ENCODE measurements around the gene SLC16A13.

DNA sequence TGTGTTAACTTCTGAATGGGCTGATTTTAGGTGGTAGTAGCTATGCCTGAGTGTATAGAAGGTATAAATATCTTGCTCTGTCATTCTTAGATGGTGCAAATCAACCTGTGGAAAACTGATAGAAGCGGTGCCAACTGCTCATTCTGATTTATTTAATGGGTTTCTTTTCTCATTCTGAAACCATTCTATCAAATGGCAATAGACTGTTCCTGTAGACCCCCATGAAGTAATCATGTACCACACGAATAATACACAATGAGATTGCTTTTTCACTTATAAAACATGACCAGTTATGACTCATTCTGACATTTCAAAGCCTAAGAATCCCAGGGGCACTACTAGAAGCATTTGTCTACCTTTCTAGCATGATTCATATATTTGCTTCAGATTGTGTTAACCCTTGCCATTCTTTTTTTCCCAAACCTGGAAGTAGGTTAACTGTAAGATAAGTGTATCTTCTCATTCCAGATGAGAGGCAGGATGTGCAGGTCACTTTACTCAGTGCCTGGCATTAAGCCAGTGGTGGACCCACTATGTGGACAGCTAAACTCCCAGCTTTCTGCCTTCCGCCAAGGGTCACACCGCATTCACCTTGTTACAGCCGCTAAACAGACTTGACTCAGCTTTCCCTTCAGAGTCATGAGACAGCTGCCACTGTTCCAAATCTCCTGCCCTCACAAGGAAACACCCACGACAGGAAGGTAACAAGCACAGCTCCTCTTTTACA is 24.5 kb downstream of the SLC16A13 start:
- TF ChIP-seq, protein P1, sequence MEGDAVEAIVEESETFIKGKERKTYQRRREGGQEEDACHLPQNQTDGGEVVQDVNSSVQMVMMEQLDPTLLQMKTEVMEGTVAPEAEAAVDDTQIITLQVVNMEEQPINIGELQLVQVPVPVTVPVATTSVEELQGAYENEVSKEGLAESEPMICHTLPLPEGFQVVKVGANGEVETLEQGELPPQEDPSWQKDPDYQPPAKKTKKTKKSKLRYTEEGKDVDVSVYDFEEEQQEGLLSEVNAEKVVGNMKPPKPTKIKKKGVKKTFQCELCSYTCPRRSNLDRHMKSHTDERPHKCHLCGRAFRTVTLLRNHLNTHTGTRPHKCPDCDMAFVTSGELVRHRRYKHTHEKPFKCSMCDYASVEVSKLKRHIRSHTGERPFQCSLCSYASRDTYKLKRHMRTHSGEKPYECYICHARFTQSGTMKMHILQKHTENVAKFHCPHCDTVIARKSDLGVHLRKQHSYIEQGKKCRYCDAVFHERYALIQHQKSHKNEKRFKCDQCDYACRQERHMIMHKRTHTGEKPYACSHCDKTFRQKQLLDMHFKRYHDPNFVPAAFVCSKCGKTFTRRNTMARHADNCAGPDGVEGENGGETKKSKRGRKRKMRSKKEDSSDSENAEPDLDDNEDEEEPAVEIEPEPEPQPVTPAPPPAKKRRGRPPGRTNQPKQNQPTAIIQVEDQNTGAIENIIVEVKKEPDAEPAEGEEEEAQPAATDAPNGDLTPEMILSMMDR (IDR thresholded peaks at IDR 0.05) = no peak
- no peak for TF ChIP-seq POLR2A (IDR thresholded peaks at IDR 0.05)

Measured in uterus (tissue), 2 donors.